A549 (cell line): ENCODE data around the gene CERS4. TPM values are rescaled to one million over a fixed set of nuclear protein-coding genes. Genes with fewer than 3 reads are reported as not detected.
A peak's percentile ranks its signal among the peaks of the same experiment; 100 is the strongest.
"Not testable (repeated sequence)": the region's sequence is repeated elsewhere in the genome, so short reads cannot be mapped to it uniquely, and the experiment has no call there.

Experiments
- ATAC-seq, 2 experiments: fragments of 200-7000 bp in 1 of 2; fragments of >200 bp in 1 of 2; cut with Nextera tagmentation in 1 of 2; cut with Tn5 transposase in 1 of 2; 3 replicates each; pipeline versions ENCODE4 v1.8.0 to v1.9.1; 2018 to 2020; ENCODE audit warnings: mild to moderate bottlenecking in 1 of 2, moderate library complexity in 1 of 2
- CTCF ChIA-PET: fragments of 300-600 bp; sonication (Branson Sonifier 250); formaldehyde crosslinking; extraction: SDS; loops from one replicate; lab custom pipeline; 2021; ENCODE audit warnings: antibody characterized with exemption, inconsistent platforms; lab: Yijun Ruan, JAX
- POLR2A ChIA-PET: fragments of 350-600 bp; formaldehyde crosslinking; extraction: SDS; loops from one replicate; lab custom pipeline; 2021; ENCODE audit warnings: antibody characterized with exemption, inconsistent platforms; lab: Yijun Ruan, JAX
- DNase-seq, 2 experiments: peaks; one replicate each; pipeline versions ENCODE4 v3.0.0 to v3.0.0-alpha.2; 2011 to 2016; ENCODE audit warnings: low read depth in 1 of 2, low spot score in 1 of 2
- FAIRE-seq: peaks from 2 replicates; lab custom pipeline; 2011; peaks lifted over from hg19 to GRCh38; lab: Jason Lieb, UNC
- H3K27ac ChIP-seq, 2 experiments: fragments of >200 bp; sonication (Bioruptor Twin); formaldehyde crosslinking; 3 replicates each; pipeline ENCODE4 v1.5.1; 2016 to 2017
- H3K4me1 ChIP-seq: fragments of >200 bp; sonication (Bioruptor Twin); formaldehyde crosslinking; 3 replicates; pipeline ENCODE4 v1.6.1; 2016
- H3K4me2 ChIP-seq: fragments of >200 bp; sonication (Bioruptor Twin); formaldehyde crosslinking; 3 replicates; pipeline ENCODE4 v1.6.1; 2016
- H3K4me3 ChIP-seq: fragments of >200 bp; sonication (Bioruptor Twin); formaldehyde crosslinking; 3 replicates; pipeline ENCODE4 v1.5.1; 2016
- H3K9me3 ChIP-seq: fragments of >200 bp; sonication (Bioruptor Twin); formaldehyde crosslinking; 3 replicates; pipeline ENCODE4 v1.6.1; 2016
- BHLHE40 ChIP-seq: IDR thresholded peaks from 2 replicates; pipeline ENCODE4 v1.6.1; 2012; ENCODE audit warnings: low read depth, low read length, inconsistent platforms
- CBX8 ChIP-seq: fragments of 200-600 bp; sonication (generic); IDR thresholded peaks from 2 replicates; pipeline ENCODE4 v1.6.1; 2016
- CHD2 ChIP-seq: fragments of 150-350 bp; IDR thresholded peaks from 2 replicates; pipeline ENCODE4 v1.6.1; 2014; ENCODE audit warnings: low read length; ENCODE audit not compliant: partially characterized antibody
- FOSB ChIP-seq: fragments of 250-450 bp; sonication (Bioruptor Pico); IDR thresholded peaks from 2 replicates; pipeline ENCODE4 v1.5.0; 2020; ENCODE audit warnings: mild to moderate bottlenecking, moderate library complexity
- GATA3 ChIP-seq: IDR thresholded peaks from 2 replicates; pipeline ENCODE4 v1.6.1; 2012; ENCODE audit warnings: borderline replicate concordance
- HOXA7 ChIP-seq: fragments of 250-450 bp; sonication (Bioruptor Pico); IDR thresholded peaks from 2 replicates; pipeline ENCODE4 v1.5.0; 2020; ENCODE audit warnings: mild to moderate bottlenecking, moderate library complexity
- HOXB13 ChIP-seq: fragments of 250-450 bp; sonication (Bioruptor Pico); IDR thresholded peaks from 2 replicates; pipeline ENCODE4 v1.5.0; 2020; ENCODE audit warnings: low read depth, mild to moderate bottlenecking, moderate library complexity
- JUN ChIP-seq, 2 experiments: fragments of >200 bp; sonication (Bioruptor Twin); formaldehyde crosslinking; IDR thresholded peaks; 2 replicates in 1 of 2; 3 replicates in 1 of 2; pipeline ENCODE4 v1.6.1; 2016 to 2017
- NFE2L2 ChIP-seq: fragments of 150-350 bp; conservative IDR thresholded peaks from 2 replicates; pipeline ENCODE4 v1.6.1; 2014; ENCODE audit warnings: low read length
- PHF8 ChIP-seq: fragments of 200-600 bp; sonication (generic); IDR thresholded peaks from 2 replicates; pipeline ENCODE4 v1.6.1; 2016; ENCODE audit warnings: low read depth, mild to moderate bottlenecking, antibody characterized with exemption, moderate library complexity, borderline replicate concordance
- POLR2A ChIP-seq: IDR thresholded peaks from 2 replicates; pipeline ENCODE4 v1.6.1; 2012; ENCODE audit warnings: mild to moderate bottlenecking, low read length
- RFX5 ChIP-seq: fragments of 450-650 bp; IDR thresholded peaks from 2 replicates; pipeline ENCODE4 v1.7.1; 2014; ENCODE audit warnings: antibody characterized with exemption, mild to moderate bottlenecking, moderate library complexity
- RNF2 ChIP-seq: fragments of 200-600 bp; sonication (generic); IDR thresholded peaks from 2 replicates; pipeline ENCODE4 v1.6.1; 2016; ENCODE audit warnings: low read depth, mild to moderate bottlenecking, antibody characterized with exemption, moderate library complexity, borderline replicate concordance
- TFCP2L1 ChIP-seq: fragments of 250-450 bp; sonication (Bioruptor Pico); IDR thresholded peaks from 2 replicates; pipeline ENCODE4 v1.5.0; 2021; ENCODE audit warnings: mild to moderate bottlenecking
- ZC3H11A ChIP-seq: fragments of 450-650 bp; IDR thresholded peaks from 2 replicates; pipeline ENCODE4 v1.6.1; 2014; ENCODE audit warnings: antibody characterized with exemption, mild to moderate bottlenecking
- ZFP36 ChIP-seq: fragments of 450-650 bp; IDR thresholded peaks from 2 replicates; pipeline ENCODE4 v1.6.1; 2014; ENCODE audit warnings: borderline replicate concordance; ENCODE audit not compliant: partially characterized antibody
- ZNF302 ChIP-seq: fragments of 250-450 bp; sonication (Bioruptor Pico); IDR thresholded peaks from 2 replicates; pipeline ENCODE4 v1.9.0; 2021; ENCODE audit warnings: inconsistent platforms, mild to moderate bottlenecking, moderate library complexity
- WGBS: methylation state at CpG from one replicate; pipeline ENCODE4 v1.1.6; 2017; ENCODE audit errors: missing lambda C conversion rate; 5-methylcytosine and 5-hydroxymethylcytosine counted together
- polyA plus RNA-seq, 4 experiments: library from polyadenylated mRNA; depleted of rRNA in 3 of 4; stranded (reverse); fragments of >200 nt; fragmentation: RNase III in 1 of 4; extraction: RNeasy Plus Mini Kit Qiagen cat#74134 plus additional on column Dnase treatment in 1 of 4; gene quantifications; 2 replicates in 3 of 4; 3 replicates in 1 of 4; pipeline ENCODE4 v1.2.3, GENCODE V29; 2011 to 2017
- TF ChIP-seq, protein P1 (sequence below): fragments of 250-450 bp; sonication (Bioruptor Pico); IDR thresholded peaks from 2 replicates; pipeline ENCODE4 v1.5.0; 2020; ENCODE audit warnings: low read depth, mild to moderate bottlenecking, moderate library complexity
- TF ChIP-seq, protein P2 (sequence below): fragments of >200 bp; sonication (Bioruptor Twin); formaldehyde crosslinking; IDR thresholded peaks from 3 replicates; pipeline ENCODE4 v1.6.1; 2016

CERS4 gene
- polyA plus RNA-seq, 2 of the 4 experiments (the other 2 are of a cell fraction): 2.1 to 5.0 TPM

DNA sequence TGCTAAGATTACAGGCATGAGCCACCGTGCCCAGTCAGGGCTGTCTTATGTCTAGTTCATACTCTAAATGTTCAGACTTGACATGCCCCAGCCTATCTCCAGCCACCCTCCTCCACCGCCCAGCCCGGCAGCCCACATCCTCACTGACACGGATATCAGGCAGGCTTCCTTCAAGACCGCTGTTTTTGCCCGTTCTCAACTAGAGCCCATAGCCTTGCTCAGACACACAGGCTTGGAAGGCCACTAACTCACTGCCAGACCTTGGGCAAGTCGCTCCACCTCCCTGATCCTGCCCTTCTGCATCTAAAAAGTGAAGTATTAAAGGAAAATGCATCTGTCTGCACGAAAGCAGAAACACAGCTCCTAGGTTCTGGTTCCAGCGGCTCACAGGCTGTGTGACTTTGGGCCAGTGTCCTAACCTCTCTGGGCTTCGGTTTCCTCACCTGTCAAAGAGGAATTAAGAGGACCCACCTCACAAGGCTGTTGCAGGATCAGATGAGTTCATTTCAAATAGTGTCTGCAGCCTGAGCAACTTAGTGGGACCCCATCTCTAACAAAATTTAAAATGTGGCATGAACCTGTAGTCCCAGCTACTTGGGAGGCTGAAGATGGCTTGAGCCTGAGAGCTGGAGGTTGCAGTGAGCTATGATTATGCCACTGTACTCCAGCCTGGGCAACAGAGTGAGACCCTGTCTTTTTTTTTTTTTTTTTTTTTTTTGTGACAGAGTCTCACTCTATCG lies 14.5 kb upstream of the CERS4 start:
- ATAC-seq: no peak
- no peaks in the 10 kb centered on the region for H3K9me3 ChIP-seq
- WGBS: 69% methylated on average over 10 of the region's 11 CpGs
- H3K4me3 ChIP-seq: no peak overlapping the region
- ChIA-PET CTCF (no interaction called here), POLR2A (no interaction called here)
- DNase-seq: no peak
- no peak overlapping the region for H3K4me2 ChIP-seq
- H3K4me1 ChIP-seq: no peaks in the 10 kb centered on the region
- TF ChIP-seq ZFP36 (peak; percentile 60), GATA3 (no peak)
- TF ChIP-seq, all 56 proteins: peak for 1
- no peak for FAIRE-seq
- H3K27ac ChIP-seq: no peak overlapping the region

DNA sequence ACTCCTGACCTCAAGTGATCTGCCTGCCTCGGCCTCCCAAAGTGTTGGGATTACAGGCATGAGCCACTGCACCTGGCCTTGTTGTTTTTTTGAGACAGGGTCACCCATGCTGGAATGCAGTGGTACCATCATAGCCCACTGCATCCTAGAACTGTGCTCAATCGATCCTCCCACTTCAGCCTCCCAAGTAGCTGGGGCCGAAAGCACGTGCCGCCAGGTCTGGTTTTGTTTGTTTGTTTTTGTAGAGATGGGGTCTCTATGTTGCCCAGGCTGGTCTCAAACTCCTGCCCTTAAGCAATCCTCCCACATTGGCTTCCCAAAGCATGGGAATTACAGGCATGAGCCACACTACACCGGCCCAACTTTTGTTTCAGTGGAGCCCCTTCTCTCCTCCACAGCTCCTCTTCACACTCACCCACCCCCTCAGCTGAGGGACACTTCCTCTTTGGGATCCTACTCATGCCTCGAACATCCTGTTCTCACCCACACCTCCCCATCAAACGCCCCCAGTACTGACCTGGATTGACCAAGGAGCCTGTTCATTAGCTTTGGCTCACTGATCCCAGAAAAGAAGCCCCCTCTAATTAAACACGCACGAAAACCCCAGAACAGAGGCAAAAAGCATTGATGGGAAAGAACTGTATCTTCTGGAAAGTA lies 12.8 kb upstream of the CERS4 start:
- POLR2A ChIA-PET: interaction anchor here (0.6 kb wide), 1 partner anchor 95 kb away, joined by 3 read pairs; no protein-coding TSS in a partner anchor

DNA sequence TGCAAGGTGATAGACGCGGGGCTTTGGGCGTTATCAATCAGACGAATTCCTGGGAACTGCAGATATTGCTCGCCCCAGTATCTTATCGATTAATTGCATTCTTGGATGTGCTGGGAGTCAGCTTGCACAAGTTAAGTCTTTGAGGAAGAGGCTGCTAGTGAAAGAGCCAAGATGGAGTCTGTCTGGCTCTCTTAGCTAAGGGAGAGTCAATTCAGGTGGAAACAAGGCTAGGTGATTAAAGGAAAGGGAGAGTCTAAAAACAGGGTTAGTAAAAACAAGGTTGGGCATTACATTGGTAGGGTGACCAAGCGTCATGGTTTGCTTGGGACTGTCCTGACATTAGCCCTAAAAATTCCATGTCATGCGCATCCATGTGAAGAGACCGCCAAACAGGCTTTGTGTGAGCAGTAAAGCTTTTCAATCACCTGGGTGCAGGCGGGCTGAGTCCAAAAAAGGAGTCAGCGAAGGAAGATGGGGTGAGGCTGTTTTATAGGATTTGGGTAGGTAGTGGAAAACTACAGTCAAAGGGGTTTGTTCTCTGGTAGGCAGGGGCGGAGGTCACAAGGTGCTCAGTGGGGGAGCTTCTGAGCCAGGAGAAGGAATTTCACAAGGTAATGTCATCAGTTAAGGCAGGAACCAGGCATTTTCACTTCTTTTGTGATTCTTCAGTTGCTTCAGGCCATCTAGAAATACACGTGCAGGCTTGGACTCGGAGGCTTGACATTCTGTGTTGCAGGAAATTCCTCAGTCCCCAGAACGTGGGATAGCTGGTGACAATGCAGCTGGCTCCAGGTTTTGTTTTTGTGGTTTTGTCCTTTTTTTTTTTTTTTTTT lies 5.7 kb upstream of the CERS4 start:
- H3K9me3 ChIP-seq, H3K4me3 ChIP-seq, H3K27ac ChIP-seq, ATAC-seq, POLR2A ChIA-PET, DNase-seq, FAIRE-seq, H3K4me1 ChIP-seq, H3K4me2 ChIP-seq: not testable (repeated sequence)
- CTCF ChIA-PET: interaction anchor here (1.1 kb wide), 1 partner anchor 46 kb away, joined by 3 read pairs; no protein-coding TSS in a partner anchor
- 70% methylated on average over 15 of the region's 15 CpGs for WGBS

More for the DNA sequence above, 12.8 kb upstream of the CERS4 start:
- Histone ChIP-seq H3K27ac (no peak overlapping the region), H3K4me2 (no peak overlapping the region), H3K4me3 (no peak overlapping the region), H3K4me1 (no peaks in the 10 kb centered on the region), H3K9me3 (no peaks in the 10 kb centered on the region)
- CTCF ChIA-PET: no interaction called here
- no peak for DNase-seq
- no peak for FAIRE-seq
- WGBS: 56% methylated on average over 10 of the region's 10 CpGs
- no peak for ATAC-seq
- TF ChIP-seq HOXA7 (CRISPR knock-in tag): no peak
- no peak for TF ChIP-seq BHLHE40
- no peak for TF ChIP-seq NFE2L2
- no peak for TF ChIP-seq PHF8
- TF ChIP-seq ZNF302 (CRISPR knock-in tag): no peak
- TF ChIP-seq JUN (IDR thresholded peaks at IDR 0.05): no peak
- TF ChIP-seq CHD2: no peak
- TF ChIP-seq TFCP2L1: no peak
- TF ChIP-seq FOSB (CRISPR knock-in tag): no peak
- no peak for TF ChIP-seq POLR2A
- TF ChIP-seq RNF2: no peak
- no peak for TF ChIP-seq RFX5
- TF ChIP-seq, protein P1, sequence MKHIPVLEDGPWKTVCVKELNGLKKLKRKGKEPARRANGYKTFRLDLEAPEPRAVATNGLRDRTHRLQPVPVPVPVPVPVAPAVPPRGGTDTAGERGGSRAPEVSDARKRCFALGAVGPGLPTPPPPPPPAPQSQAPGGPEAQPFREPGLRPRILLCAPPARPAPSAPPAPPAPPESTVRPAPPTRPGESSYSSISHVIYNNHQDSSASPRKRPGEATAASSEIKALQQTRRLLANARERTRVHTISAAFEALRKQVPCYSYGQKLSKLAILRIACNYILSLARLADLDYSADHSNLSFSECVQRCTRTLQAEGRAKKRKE (CRISPR knock-in tag): no peak
- TF ChIP-seq CBX8: no peak
- no peak for TF ChIP-seq HOXB13
- no peak for TF ChIP-seq ZC3H11A

DNA sequence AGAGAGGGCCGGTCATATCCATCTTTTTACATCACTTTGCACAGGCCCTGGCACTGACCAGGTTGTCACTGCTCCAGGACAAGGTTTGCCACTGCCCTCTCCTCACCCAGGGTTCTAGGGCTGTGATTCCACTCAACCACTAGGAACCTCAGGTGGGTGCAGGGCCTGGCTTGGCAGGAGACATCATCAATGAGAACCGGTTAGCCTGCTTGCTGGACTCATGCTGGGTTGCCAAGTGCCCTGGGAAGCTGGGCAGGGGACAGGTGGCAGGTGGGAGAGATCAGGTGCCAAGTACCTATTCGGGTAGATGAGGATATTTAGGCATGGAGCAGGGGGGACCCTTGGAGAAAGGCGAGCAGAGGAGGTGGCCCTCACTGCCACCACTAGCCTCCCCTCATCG lies 4.2 kb upstream of the CERS4 start:
- Histone ChIP-seq H3K27ac (no peak overlapping the region), H3K9me3 (no peaks in the 10 kb centered on the region), H3K4me1 (peaks cover 4% of the 10 kb centered on the region; the same call in 1 of the 3 replicates)
- no peak for FAIRE-seq
- no peak for TF ChIP-seq ZFP36
- TF ChIP-seq, protein P2, sequence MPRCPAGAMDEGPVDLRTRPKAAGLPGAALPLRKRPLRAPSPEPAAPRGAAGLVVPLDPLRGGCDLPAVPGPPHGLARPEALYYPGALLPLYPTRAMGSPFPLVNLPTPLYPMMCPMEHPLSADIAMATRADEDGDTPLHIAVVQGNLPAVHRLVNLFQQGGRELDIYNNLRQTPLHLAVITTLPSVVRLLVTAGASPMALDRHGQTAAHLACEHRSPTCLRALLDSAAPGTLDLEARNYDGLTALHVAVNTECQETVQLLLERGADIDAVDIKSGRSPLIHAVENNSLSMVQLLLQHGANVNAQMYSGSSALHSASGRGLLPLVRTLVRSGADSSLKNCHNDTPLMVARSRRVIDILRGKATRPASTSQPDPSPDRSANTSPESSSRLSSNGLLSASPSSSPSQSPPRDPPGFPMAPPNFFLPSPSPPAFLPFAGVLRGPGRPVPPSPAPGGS: no peak
- TF ChIP-seq, all 56 proteins: peak for 0
- WGBS: 70% methylated on average over 5 of the region's 5 CpGs
- no peak overlapping the region for H3K4me3 ChIP-seq
- no peak overlapping the region for H3K4me2 ChIP-seq
- no peak for ATAC-seq
- no peak for DNase-seq
- CTCF ChIA-PET: no interaction called here
- POLR2A ChIA-PET: no interaction called here
